OCI-LY1 (cell line): ENCODE results near the gene ALPI.

Source experiments
- H2AFZ ChIP-seq: fragments of 200-600 bp; sonication (generic), shearing (Covaris generic); 2 replicates; pipeline ENCODE4 v1.6.0; 2014; ENCODE audit warnings: antibody characterized with exemption, mild to moderate bottlenecking, low read length
- H3F3A ChIP-seq: fragments of 200-600 bp; sonication (generic), shearing (Covaris generic); 2 replicates; pipeline ENCODE4 v1.6.0; 2014; ENCODE audit warnings: mild to moderate bottlenecking, antibody characterized with exemption, low read length, moderate library complexity; ENCODE audit not compliant: insufficient read depth
- H3K27ac ChIP-seq: fragments of 200-600 bp; sonication (generic); 2 replicates; pipeline ENCODE4 v1.5.1; 2014; ENCODE audit warnings: low read length, mixed run types, mild to moderate bottlenecking, low read depth; ENCODE audit not compliant: poor library complexity, severe bottlenecking
- H3K27me3 ChIP-seq: fragments of 200-600 bp; sonication (generic); 2 replicates; pipeline ENCODE4 v1.6.0; 2014; ENCODE audit warnings: antibody characterized with exemption, mild to moderate bottlenecking, low read length, moderate library complexity; ENCODE audit not compliant: insufficient read depth
- H3K36me3 ChIP-seq: fragments of 200-600 bp; sonication (generic); 2 replicates; pipeline ENCODE4 v1.6.1; 2014; ENCODE audit warnings: mild to moderate bottlenecking, antibody characterized with exemption, low read length, moderate library complexity, mixed read lengths; ENCODE audit not compliant: insufficient read depth
- H3K4me1 ChIP-seq: fragments of 200-600 bp; sonication (generic); 2 replicates; pipeline ENCODE4 v1.5.1; 2014; ENCODE audit warnings: mild to moderate bottlenecking, low read length, moderate library complexity; ENCODE audit not compliant: insufficient read depth, severe bottlenecking
- H3K4me2 ChIP-seq: fragments of 200-600 bp; sonication (generic), shearing (Covaris generic); 2 replicates; pipeline ENCODE4 v1.6.1; 2014; ENCODE audit warnings: low read length
- H3K4me3 ChIP-seq: fragments of 200-600 bp; sonication (generic); 2 replicates; pipeline ENCODE4 v1.5.1; 2014; ENCODE audit warnings: low read length, low read depth, mild to moderate bottlenecking, mixed read lengths; ENCODE audit not compliant: poor library complexity, severe bottlenecking
- H3K79me2 ChIP-seq: fragments of 200-600 bp; shearing (Covaris generic); 2 replicates; pipeline ENCODE4 v1.6.1; 2016; ENCODE audit warnings: mixed run types, low read length, mixed read lengths; ENCODE audit not compliant: insufficient read depth
- H3K9ac ChIP-seq: fragments of 200-600 bp; sonication (generic), shearing (Covaris generic); 2 replicates; pipeline ENCODE4 v1.6.1; 2014; ENCODE audit warnings: mild to moderate bottlenecking, low read length, mixed read lengths
- H3K9me2 ChIP-seq: fragments of 200-600 bp; sonication (generic), shearing (Covaris generic); 2 replicates; pipeline ENCODE4 v1.6.1; 2014; ENCODE audit warnings: low read depth, mild to moderate bottlenecking, low read length, mixed read lengths
- H3K9me3 ChIP-seq: fragments of 200-600 bp; shearing (Covaris generic); 2 replicates; pipeline ENCODE4 v1.6.1; 2014; ENCODE audit warnings: low read length, mixed read lengths
- H4K20me1 ChIP-seq: fragments of 200-600 bp; sonication (generic), shearing (Covaris generic); 2 replicates; pipeline ENCODE4 v1.6.0; 2016; ENCODE audit warnings: mild to moderate bottlenecking, low read length; ENCODE audit not compliant: insufficient read depth
- CTCF ChIP-seq: fragments of 200-600 bp; sonication (generic), shearing (Covaris generic); IDR thresholded peaks from 2 replicates; pipeline ENCODE4 v1.5.1; 2017; ENCODE audit warnings: mild to moderate bottlenecking, antibody characterized with exemption, low read length, moderate library complexity, mixed read lengths
- EZH2 ChIP-seq: fragments of 200-600 bp; sonication (generic), shearing (Covaris generic); IDR thresholded peaks from 2 replicates; pipeline ENCODE4 v1.8.0; 2017; ENCODE audit warnings: borderline replicate concordance, mixed run types, mild to moderate bottlenecking, antibody characterized with exemption, low read length, moderate library complexity, mixed read lengths

Gene ALPI

GRCh38 chr2:232473467-232473890 is 17.5 kb downstream of the ALPI start:
- no peak overlapping the region for H3K27ac ChIP-seq
- no peaks in the 10 kb centered on the region for H3K36me3 ChIP-seq
- no peaks in the 10 kb centered on the region for H3K4me1 ChIP-seq
- no peaks in the 10 kb centered on the region for H4K20me1 ChIP-seq
- no peak overlapping the region for H3K4me2 ChIP-seq
- no peak overlapping the region for H3K4me3 ChIP-seq
- 0 out of 2 replicates have a peak, but pooled peaks cover 6% of the 10 kb centered on the region for H3K9me3 ChIP-seq
- no peaks in the 10 kb centered on the region for H3K27me3 ChIP-seq
- H2AFZ ChIP-seq, result no peak overlapping the region
- no peak for TF ChIP-seq EZH2
- no peak for TF ChIP-seq CTCF
- no peaks in the 10 kb centered on the region for H3K79me2 ChIP-seq
- H3K9ac ChIP-seq, result no peak overlapping the region
- H3F3A ChIP-seq, result no peaks in the 10 kb centered on the region
- no peaks in the 10 kb centered on the region for H3K9me2 ChIP-seq

GRCh38 chr2:232476045-232476444 is 20.1 kb downstream of the ALPI start:
- H4K20me1 ChIP-seq, result no peaks in the 10 kb centered on the region
- no peaks in the 10 kb centered on the region for H3K79me2 ChIP-seq
- no peaks in the 10 kb centered on the region for H3K9me2 ChIP-seq
- 0 out of 2 replicates have a peak, but pooled peaks cover 6% of the 10 kb centered on the region for H3K9me3 ChIP-seq
- H3K4me2 ChIP-seq, result no peak overlapping the region
- H3K36me3 ChIP-seq, result no peaks in the 10 kb centered on the region
- no peaks in the 10 kb centered on the region for H3K27me3 ChIP-seq
- no peaks in the 10 kb centered on the region for H3K4me1 ChIP-seq
- no peak overlapping the region for H2AFZ ChIP-seq
- H3F3A ChIP-seq, result no peaks in the 10 kb centered on the region
- H3K4me3 ChIP-seq, result no peak overlapping the region
- H3K9ac ChIP-seq, result no peak overlapping the region
- no peak for TF ChIP-seq EZH2
- no peak for TF ChIP-seq CTCF
- no peak overlapping the region for H3K27ac ChIP-seq

- H3K9me3 ChIP-seq, result 0 out of 2 replicates have a peak, but pooled peaks cover 6% of the 10 kb centered on the region
- H3K36me3 ChIP-seq, result no peaks in the 10 kb centered on the region
- no peaks in the 10 kb centered on the region for H3K9me2 ChIP-seq
- no peak for TF ChIP-seq CTCF
- no peak for TF ChIP-seq EZH2
- no peaks in the 10 kb centered on the region for H4K20me1 ChIP-seq
- no peak overlapping the region for H3K27ac ChIP-seq
- no peak overlapping the region for H2AFZ ChIP-seq
- H3K4me3 ChIP-seq, result no peak overlapping the region
- H3K27me3 ChIP-seq, result no peaks in the 10 kb centered on the region
- H3K9ac ChIP-seq, result no peak overlapping the region
- H3K79me2 ChIP-seq, result no peaks in the 10 kb centered on the region
- H3K4me2 ChIP-seq, result no peak overlapping the region
- no peaks in the 10 kb centered on the region for H3F3A ChIP-seq
- no peaks in the 10 kb centered on the region for H3K4me1 ChIP-seq
These were observed 20.8 kb downstream of the ALPI start for GRCh38 chr2:232476791-232477190.
